Gastroesophageal sphincter (tissue), 4 donors: ENCODE measurements around the gene SENP2. TPM values are rescaled to one million over a fixed set of nuclear protein-coding genes. Genes with fewer than 3 reads are reported as not detected.
"Not testable (repeated sequence)": the region's sequence is repeated elsewhere in the genome, so short reads cannot be mapped to it uniquely, and the experiment has no call there.

Source experiments
- ATAC-seq: fragments of 150-250 bp; one replicate; pipeline ENCODE4 v1.9.1; 2016; ENCODE audit warnings: mild to moderate bottlenecking, moderate library complexity
- H3K27ac ChIP-seq, 4 donors: fragments of 200-600 bp; sonication (generic) in 3 of 4; 1 replicate in 3 of 4; 2 replicates in 1 of 4; pipeline ENCODE4 v1.5.1; 2016 to 2019
- H3K27me3 ChIP-seq: fragments of 200-600 bp; sonication (generic); one replicate; pipeline ENCODE4 v1.5.1; 2019
- H3K36me3 ChIP-seq, 2 donors: fragments of 200-600 bp; sonication (generic); one replicate each; pipeline ENCODE4 v1.5.1; 2019; ENCODE audit warnings: control low read depth in 1 of 2
- H3K4me1 ChIP-seq, 3 donors: fragments of 200-600 bp; sonication (generic); 1 replicate in 2 of 3; 2 replicates in 1 of 3; pipeline ENCODE4 v1.5.1; 2016 to 2019; ENCODE audit warnings: control low read depth in 2 of 3
- H3K4me3 ChIP-seq, 2 donors: fragments of 200-600 bp; sonication (generic); one replicate each; pipeline ENCODE4 v1.5.1; 2019; ENCODE audit warnings: mild to moderate bottlenecking in 1 of 2, moderate library complexity in 1 of 2
- H3K9me3 ChIP-seq, 3 donors: fragments of 200-600 bp; sonication (generic); one replicate each; pipeline ENCODE4 v1.5.1; 2017 to 2019; ENCODE audit warnings: control low read depth in 2 of 3
- EP300 ChIP-seq: sonication (generic); formaldehyde crosslinking; IDR thresholded peaks from one replicate; pipeline ENCODE4 v1.6.1; 2017; ENCODE audit warnings: antibody characterized with exemption, mild to moderate bottlenecking
- POLR2A ChIP-seq, 2 donors: fragments of 450-650 bp; IDR thresholded peaks; one replicate each; pipeline ENCODE4 v1.6.1; 2017; ENCODE audit warnings: antibody characterized with exemption in 2 of 2, mild to moderate bottlenecking in 2 of 2, moderate library complexity in 1 of 2
- POLR2AphosphoS5 ChIP-seq: sonication (generic); formaldehyde crosslinking; IDR thresholded peaks from one replicate; pipeline ENCODE4 v1.6.1; 2017; ENCODE audit warnings: antibody characterized with exemption
- WGBS, 2 donors: methylation state at CpG; one replicate each; pipeline ENCODE4 v1.1.5; 2018; ENCODE audit warnings: low coverage in 1 of 2; 5-methylcytosine and 5-hydroxymethylcytosine counted together
- total RNA-seq, 4 donors: library from RNA; depleted of rRNA; stranded (reverse); fragments of >200 nt; gene quantifications; one replicate each; pipeline ENCODE4 v1.1.0, GENCODE V29; 2016
- TF ChIP-seq, protein P1 (sequence below), 4 experiments: fragments of 200-600 bp in 2 of 4; fragments of 450-650 bp in 2 of 4; sonication (generic) in 1 of 4; IDR thresholded peaks; one replicate each; pipeline ENCODE4 v1.5.1; 2017 to 2019; ENCODE audit warnings: antibody characterized with exemption in 4 of 4, mild to moderate bottlenecking in 2 of 4, moderate library complexity in 2 of 4

Gene SENP2
- total RNA-seq, 4 donors from 2014 or later = 25.8 to 51.2 (median 40.2) TPM

DNA sequence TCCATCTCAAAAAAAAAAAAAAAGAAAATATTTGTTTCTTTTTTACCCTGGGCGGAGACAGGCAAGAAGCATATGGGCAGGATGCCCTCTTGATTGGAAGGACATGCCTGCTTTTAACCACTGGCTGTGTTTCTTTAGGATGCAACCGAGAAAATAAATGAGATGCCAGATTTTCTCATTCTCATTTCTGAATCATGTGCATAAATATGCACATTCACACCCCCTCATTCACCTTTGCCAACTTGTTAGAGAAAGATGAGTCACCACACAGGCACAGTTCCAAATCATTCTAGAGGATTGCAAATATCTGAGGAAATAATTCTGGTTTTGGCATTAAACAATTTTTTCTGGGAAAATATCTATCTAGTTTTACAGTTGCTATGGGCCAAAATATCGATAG is 37.0 kb upstream of the SENP2 start:
- Histone ChIP-seq H3K36me3 (no peaks in the 10 kb centered on the region), H3K27me3 (no peaks in the 10 kb centered on the region), H3K4me1 (peaks cover 0 to 8% (median 0%) of the 10 kb centered on the region in 3 donors), H3K27ac (no peak overlapping the region), H3K9me3 (no peaks in the 10 kb centered on the region), H3K4me3 (no peak overlapping the region)
- 12 to 15% methylated on average over 3 of the region's 3 CpGs for WGBS, 2 donors
- peak; percentile 76 for ATAC-seq
- peak; percentile 73 for TF ChIP-seq POLR2AphosphoS5
- no peak for TF ChIP-seq EP300

DNA sequence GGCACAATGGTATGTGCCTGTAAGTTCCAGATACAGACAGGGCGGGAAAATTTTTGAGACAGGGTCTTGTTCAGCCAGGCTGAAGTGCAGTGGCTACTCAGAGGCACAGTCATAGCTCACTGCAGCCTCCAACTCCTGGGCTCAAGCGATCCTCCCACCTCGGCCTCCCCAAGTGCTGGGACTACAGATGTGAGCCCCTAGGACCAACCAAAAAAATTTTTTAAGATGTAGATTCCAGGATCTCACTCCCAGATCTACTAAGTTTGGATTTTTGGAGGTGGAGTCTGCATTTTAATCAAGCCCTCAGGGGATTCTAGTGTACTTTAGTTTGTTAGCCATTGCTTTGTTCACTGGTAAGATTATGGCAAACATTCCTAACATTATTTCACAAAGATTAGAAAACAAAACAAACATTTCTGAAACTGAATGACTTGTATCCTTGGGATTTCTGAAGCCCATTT is 36.4 kb upstream of the SENP2 start:
- no peak overlapping the region for H3K4me3 ChIP-seq
- no peak overlapping the region for H3K27ac ChIP-seq
- peaks cover 0 to 8% (median 0%) of the 10 kb centered on the region in 3 donors for H3K4me1 ChIP-seq
- H3K27me3 ChIP-seq = no peaks in the 10 kb centered on the region
- peak; percentile 10 for ATAC-seq
- TF ChIP-seq EP300 (no peak), POLR2A (IDR thresholded peaks at IDR 0.05) (no peak), POLR2AphosphoS5 (no peak)
- TF ChIP-seq, protein P1, sequence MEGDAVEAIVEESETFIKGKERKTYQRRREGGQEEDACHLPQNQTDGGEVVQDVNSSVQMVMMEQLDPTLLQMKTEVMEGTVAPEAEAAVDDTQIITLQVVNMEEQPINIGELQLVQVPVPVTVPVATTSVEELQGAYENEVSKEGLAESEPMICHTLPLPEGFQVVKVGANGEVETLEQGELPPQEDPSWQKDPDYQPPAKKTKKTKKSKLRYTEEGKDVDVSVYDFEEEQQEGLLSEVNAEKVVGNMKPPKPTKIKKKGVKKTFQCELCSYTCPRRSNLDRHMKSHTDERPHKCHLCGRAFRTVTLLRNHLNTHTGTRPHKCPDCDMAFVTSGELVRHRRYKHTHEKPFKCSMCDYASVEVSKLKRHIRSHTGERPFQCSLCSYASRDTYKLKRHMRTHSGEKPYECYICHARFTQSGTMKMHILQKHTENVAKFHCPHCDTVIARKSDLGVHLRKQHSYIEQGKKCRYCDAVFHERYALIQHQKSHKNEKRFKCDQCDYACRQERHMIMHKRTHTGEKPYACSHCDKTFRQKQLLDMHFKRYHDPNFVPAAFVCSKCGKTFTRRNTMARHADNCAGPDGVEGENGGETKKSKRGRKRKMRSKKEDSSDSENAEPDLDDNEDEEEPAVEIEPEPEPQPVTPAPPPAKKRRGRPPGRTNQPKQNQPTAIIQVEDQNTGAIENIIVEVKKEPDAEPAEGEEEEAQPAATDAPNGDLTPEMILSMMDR (IDR thresholded peaks at IDR 0.05) = no peak
- no peaks in the 10 kb centered on the region for H3K9me3 ChIP-seq
- 92% methylated on average over 3 of the region's 3 CpGs; no CpG with 5 or more reads in 1 of the 2 donors for WGBS, 2 donors
- H3K36me3 ChIP-seq = no peaks in the 10 kb centered on the region

DNA sequence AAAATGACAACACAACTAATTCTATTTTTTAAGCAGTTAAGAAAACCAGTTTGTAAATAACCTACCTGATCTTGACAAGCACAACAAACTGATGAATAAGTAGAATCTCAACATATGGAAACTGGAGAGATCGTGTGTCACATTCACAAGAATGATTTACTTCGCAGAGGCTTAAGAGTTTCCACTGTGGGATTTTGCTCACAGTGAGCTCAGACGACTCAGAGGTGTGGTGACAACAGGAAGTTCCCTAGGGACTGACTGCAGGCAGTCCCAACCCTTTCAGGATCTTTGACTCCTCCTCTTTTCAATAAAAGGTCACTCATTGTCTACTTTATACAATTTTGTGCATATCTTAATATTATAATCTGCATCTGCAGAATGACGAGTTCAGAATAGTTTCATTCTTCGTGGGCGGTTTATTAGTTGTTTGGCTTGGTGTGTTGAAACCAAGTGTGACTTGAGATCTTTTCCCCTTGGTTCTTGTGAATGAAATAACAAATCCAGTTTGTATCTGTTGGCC is 33.7 kb upstream of the SENP2 start, which contains the start of gene LIPH:
LIPH (minus strand) TSS at position 231 of the 520 bp plus-strand sequence; CDS start at position 114, 117 bp downstream.
- 42 to 50% methylated on average over 4 to 6 of the region's 6 CpGs for WGBS, 2 donors

DNA sequence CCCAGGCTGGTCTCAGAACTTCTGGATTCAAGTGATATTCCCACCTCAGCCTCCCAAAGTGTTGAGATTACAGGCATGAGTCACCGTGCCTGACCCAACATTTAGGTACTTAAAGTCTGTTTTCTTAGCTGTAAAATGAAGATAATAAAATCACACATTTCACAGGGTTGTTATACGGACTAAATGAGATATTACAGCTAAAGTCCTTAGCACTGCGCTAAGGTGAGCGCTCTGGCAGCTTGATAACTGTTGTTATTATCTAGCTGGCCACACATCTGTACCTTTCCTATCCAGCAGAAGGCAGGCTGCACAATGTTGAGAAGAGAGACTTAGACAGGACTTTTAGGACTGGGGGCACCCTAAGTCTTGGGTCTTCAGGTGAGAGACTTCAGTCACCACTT is 31.0 kb upstream of the SENP2 start:
- H3K27me3 ChIP-seq = peaks cover 7% of the 10 kb centered on the region
- 83 to 86% methylated on average over 1 to 4 of the region's 4 CpGs for WGBS, 2 donors
- no peak overlapping the region for H3K4me3 ChIP-seq
- ATAC-seq = no peak
- H3K4me1 ChIP-seq = peaks cover 0 to 6% (median 0%) of the 10 kb centered on the region in 3 donors
- no peak overlapping the region for H3K27ac ChIP-seq
- no peak for TF ChIP-seq EP300
- TF ChIP-seq, protein P1 (IDR thresholded peaks at IDR 0.05) = no peak
- no peak for TF ChIP-seq POLR2AphosphoS5
- TF ChIP-seq POLR2A (IDR thresholded peaks at IDR 0.05) = no peak
- H3K36me3 ChIP-seq = no peaks in the 10 kb centered on the region
- H3K9me3 ChIP-seq = no peaks in the 10 kb centered on the region

More for the DNA sequence above, 33.7 kb upstream of the SENP2 start, which contains the start of gene LIPH:
- Histone ChIP-seq H3K27me3 (no peaks in the 10 kb centered on the region), H3K9me3 (no peaks in the 10 kb centered on the region), H3K27ac (no peak within 1 kb of the TSS), H3K4me1 (peaks cover 0 to 8% (median 0%) of the 10 kb centered on the region in 3 donors), H3K4me3 (no peak within 1 kb of the TSS), H3K36me3 (no peaks in the 10 kb centered on the region)
- no peak for TF ChIP-seq POLR2AphosphoS5
- no peak for TF ChIP-seq POLR2A (IDR thresholded peaks at IDR 0.05)
- no peak for TF ChIP-seq EP300
- TF ChIP-seq, protein P1 (IDR thresholded peaks at IDR 0.05) = no peak
- no peak for ATAC-seq

DNA sequence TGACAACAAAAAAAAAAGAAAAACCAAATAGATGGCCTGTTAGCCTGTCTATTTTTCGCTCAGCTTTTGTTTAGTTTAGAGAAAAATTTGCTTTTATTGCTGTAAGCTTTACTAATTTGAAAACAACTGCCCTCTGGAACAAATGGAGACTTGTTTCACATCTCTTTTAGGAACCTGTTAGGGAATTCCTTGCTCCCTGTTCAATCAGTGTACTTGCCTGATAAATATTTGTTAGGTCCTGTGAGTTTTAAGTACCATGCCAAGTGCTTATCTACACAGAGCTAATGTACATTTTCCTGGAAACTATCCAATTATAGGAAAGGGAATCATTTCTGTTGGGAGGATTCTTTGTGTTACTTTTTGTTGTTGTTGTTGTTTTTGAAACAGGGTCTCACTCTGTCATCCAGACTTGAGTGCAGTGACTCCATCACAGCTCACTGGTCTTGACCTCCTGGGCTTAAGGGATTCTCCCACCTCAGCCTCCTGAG is 30.2 kb upstream of the SENP2 start:
- TF ChIP-seq, protein P1 (IDR thresholded peaks at IDR 0.05) = no peak
- TF ChIP-seq POLR2AphosphoS5 (no peak), POLR2A (IDR thresholded peaks at IDR 0.05) (no peak), EP300 (no peak)
- Histone ChIP-seq H3K27me3 (peaks cover 15% of the 10 kb centered on the region), H3K27ac (no peak overlapping the region), H3K36me3 (no peaks in the 10 kb centered on the region), H3K4me1 (peaks cover 0 to 6% (median 0%) of the 10 kb centered on the region in 3 donors), H3K9me3 (no peaks in the 10 kb centered on the region), H3K4me3 (no peak overlapping the region)
- WGBS, 2 donors = 58 to 71% methylated on average over 1 of the region's 1 CpG
- ATAC-seq = no peak

DNA sequence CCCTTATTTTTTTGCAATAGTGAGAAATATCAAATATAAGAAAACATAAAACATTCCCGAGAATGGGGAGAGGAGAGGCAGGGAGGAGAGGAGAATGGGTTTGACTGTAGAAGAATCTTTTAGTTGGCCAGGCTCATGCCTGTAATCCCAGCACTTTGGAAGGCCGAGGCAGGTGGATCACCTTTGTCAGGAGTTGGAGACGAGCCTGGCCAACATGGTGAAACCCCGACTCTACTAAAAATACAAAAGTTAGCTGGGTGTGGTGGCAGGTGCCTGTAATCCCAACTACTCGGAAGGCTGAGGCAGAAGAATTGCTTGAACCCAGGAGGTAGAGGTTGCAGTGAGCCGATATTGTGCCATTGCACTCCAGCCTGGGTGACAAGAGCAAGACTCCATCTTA is 29.5 kb upstream of the SENP2 start:
- not testable (repeated sequence) for H3K36me3 ChIP-seq, H3K9me3 ChIP-seq, ATAC-seq, H3K27ac ChIP-seq, H3K4me1 ChIP-seq, H3K4me3 ChIP-seq
- peaks cover 23% of the 10 kb centered on the region for H3K27me3 ChIP-seq
- 86 to 89% methylated on average over 1 to 4 of the region's 6 CpGs for WGBS, 2 donors
